ENCODE data around the gene WNT6. TPM values are rescaled to one million over a fixed set of nuclear protein-coding genes. Genes with fewer than 3 reads are reported as not detected.

WNT6 gene
- total RNA-seq, 1 experiment from 2014 or later = 20.3 TPM

DNA sequence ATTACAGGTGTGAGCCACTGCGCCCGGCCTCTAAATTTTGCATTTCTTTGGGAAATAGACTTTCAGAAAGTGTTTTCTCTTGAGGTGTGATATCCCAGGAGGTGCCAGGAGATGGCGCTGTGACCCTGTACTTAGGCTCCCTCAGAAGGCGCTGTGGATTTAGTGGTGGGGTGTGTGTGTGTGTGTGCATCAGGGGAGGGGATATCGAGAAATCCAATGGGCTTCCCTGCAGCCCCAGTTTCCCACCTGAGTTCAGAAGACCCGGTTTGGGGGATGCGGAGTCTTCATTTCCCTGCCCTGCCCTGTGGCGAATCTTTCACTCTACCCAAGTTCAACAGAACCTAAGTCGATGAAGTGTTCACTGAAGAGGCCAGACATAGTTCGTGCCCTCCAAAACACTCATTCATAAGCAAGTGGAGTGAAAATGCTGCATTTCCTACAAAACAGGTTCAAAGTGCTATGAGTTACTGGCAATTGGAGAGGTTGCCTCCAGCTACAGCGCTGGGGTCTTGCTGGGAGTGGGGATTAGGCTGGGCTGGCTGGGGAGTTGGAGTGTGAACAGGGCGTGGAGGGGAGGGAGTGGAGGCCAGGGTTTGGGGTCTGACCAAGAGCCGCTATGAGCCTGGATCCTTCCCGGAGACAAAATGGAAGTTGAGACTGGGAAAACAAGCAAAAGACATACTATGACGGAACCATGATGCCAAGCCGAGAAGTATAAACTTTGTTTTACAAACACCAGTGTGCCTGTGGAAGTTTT, 6.5 kb upstream of the WNT6 start:
- H3K36me3 ChIP-seq (ENCODE audit: control insufficient read depth, insufficient read depth, low read length) = no peaks in the 10 kb centered on the region
- ChIA-PET POLR2A (interaction anchor here (0.7 kb wide), 1 partner anchor 353 kb away, joined by 3 read pairs; no protein-coding TSS in a partner anchor), CTCF (interaction anchor here (0.8 to 3.6 kb wide), 4 partner anchors 8 to 45 kb away, joined by 3 to 18 read pairs (median 4); no protein-coding TSS in a partner anchor)
- H3K27me3 ChIP-seq (replicated peaks; ENCODE audit: control insufficient read depth, insufficient read depth, low read length) = no peaks in the 10 kb centered on the region
- H3K9me3 Mint-ChIP-seq (ENCODE audit: unreplicated experiment) = no peaks in the 10 kb centered on the region
- no peaks in the 10 kb centered on the region for H3K9me3 ChIP-seq
- intact Hi-C loops (cut with micrococcal nuclease; ENCODE audit: unreplicated experiment) = loop anchor here (1.0 to 5.0 kb wide), 3 partner anchors 23 to 139 kb away; partner anchors contain the start of gene CRYBA2
- TF ChIP-seq, protein P1, sequence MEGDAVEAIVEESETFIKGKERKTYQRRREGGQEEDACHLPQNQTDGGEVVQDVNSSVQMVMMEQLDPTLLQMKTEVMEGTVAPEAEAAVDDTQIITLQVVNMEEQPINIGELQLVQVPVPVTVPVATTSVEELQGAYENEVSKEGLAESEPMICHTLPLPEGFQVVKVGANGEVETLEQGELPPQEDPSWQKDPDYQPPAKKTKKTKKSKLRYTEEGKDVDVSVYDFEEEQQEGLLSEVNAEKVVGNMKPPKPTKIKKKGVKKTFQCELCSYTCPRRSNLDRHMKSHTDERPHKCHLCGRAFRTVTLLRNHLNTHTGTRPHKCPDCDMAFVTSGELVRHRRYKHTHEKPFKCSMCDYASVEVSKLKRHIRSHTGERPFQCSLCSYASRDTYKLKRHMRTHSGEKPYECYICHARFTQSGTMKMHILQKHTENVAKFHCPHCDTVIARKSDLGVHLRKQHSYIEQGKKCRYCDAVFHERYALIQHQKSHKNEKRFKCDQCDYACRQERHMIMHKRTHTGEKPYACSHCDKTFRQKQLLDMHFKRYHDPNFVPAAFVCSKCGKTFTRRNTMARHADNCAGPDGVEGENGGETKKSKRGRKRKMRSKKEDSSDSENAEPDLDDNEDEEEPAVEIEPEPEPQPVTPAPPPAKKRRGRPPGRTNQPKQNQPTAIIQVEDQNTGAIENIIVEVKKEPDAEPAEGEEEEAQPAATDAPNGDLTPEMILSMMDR (IDR thresholded peaks at IDR 0.05; ENCODE audit: insufficient read depth in 1 of 2, low read depth in 1 of 2, low read length in 1 of 2, severe bottlenecking in 1 of 2, unreplicated experiment in 1 of 2) = peak; percentile 87 to 91
- no peak overlapping the region for H3K4me3 Mint-ChIP-seq (ENCODE audit: unreplicated experiment)
- H3K4me3 ChIP-seq (ENCODE audit: low read depth, low read length) = no peak overlapping the region
- H3K27ac Mint-ChIP-seq (ENCODE audit: unreplicated experiment) = no peak overlapping the region
- peaks cover 26% of the 10 kb centered on the region for H3K4me1 ChIP-seq
- H3K4me1 Mint-ChIP-seq (ENCODE audit: low read depth, unreplicated experiment) = peaks cover 37% of the 10 kb centered on the region
- peak; percentile 64 to 75 for DNase-seq
- peaks cover 3% of the 10 kb centered on the region for H3K27me3 Mint-ChIP-seq (ENCODE audit: insufficient read depth, unreplicated experiment)
- no TSS peak for BruUV-seq (replicated peaks)
- no peaks in the 10 kb centered on the region for H3K36me3 Mint-ChIP-seq (ENCODE audit: insufficient read depth, unreplicated experiment)

DNA sequence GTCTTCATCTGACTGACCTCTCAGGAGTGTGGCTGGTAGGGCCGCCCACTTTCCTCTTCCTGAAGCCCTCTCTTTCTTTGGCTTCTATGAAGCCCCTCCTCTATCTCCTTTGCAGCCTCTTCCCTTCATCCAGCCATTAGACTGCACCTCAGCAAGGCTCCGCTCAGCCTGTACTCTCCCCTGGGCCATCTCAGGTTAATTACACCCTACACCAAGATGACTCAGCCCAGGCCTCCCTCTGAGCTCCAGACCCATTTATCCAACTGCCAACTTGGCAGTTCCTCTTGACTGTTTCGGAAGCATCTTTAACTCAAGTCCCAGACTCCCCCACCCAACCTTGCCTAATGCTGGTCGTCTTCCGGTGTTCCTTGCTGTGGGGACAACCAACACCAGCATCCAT, 5.8 kb upstream of the WNT6 start:
- no peaks in the 10 kb centered on the region for H3K9me3 Mint-ChIP-seq (ENCODE audit: unreplicated experiment)
- H3K4me1 Mint-ChIP-seq (ENCODE audit: low read depth, unreplicated experiment) = peaks cover 43% of the 10 kb centered on the region
- Histone ChIP-seq H3K36me3 (ENCODE audit: control insufficient read depth, insufficient read depth, low read length) (no peaks in the 10 kb centered on the region), H3K27me3 (replicated peaks; ENCODE audit: control insufficient read depth, insufficient read depth, low read length) (peaks cover 2% of the 10 kb centered on the region; the same call in 1 of the 2 replicates), H3K4me1 (peaks cover 32% of the 10 kb centered on the region), H3K9me3 (no peaks in the 10 kb centered on the region), H3K4me3 (ENCODE audit: low read depth, low read length) (no peak overlapping the region)
- no TSS peak for BruUV-seq (replicated peaks)
- no peak overlapping the region for H3K27ac Mint-ChIP-seq (ENCODE audit: unreplicated experiment)
- ChIA-PET POLR2A (no interaction called here), CTCF (interaction anchor here (0.9 kb wide), 2 partner anchors 23 to 44 kb away, joined by 3 read pairs; no protein-coding TSS in a partner anchor)
- H3K36me3 Mint-ChIP-seq (ENCODE audit: insufficient read depth, unreplicated experiment) = peaks cover under 1% of the 10 kb centered on the region
- peak in 1 of 2 experiments; percentile 58 for DNase-seq
- H3K4me3 Mint-ChIP-seq (ENCODE audit: unreplicated experiment) = no peak overlapping the region
- intact Hi-C loops (cut with micrococcal nuclease; ENCODE audit: unreplicated experiment) = loop anchor here (1.0 to 5.0 kb wide), 3 partner anchors 23 to 139 kb away; partner anchors contain the start of gene CRYBA2
- TF ChIP-seq, protein P1 (IDR thresholded peaks at IDR 0.05; ENCODE audit: insufficient read depth in 1 of 2, low read depth in 1 of 2, low read length in 1 of 2, severe bottlenecking in 1 of 2, unreplicated experiment in 1 of 2) = no peak
- H3K27me3 Mint-ChIP-seq (ENCODE audit: insufficient read depth, unreplicated experiment) = peaks cover 7% of the 10 kb centered on the region

DNA sequence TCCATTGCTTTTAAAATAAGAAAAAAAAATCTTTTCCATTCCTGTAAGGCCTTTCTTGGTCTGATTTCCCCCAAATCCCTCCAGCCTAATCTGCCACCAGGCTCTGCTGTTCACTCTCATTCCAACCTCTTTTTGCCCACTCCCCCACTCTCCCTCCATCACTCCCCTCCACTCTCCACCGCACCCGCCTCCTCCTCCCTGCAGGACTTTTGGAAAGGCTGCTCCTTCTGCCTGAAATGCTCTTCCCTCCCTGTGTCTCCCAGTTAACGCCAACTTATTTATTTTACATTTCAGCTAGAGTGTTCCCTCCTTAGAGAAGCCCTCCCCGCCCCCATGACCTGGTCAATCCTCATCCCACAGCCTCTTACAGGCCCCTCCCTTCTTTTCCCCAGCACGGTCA, 4.7 kb upstream of the WNT6 start:
- POLR2A ChIA-PET = no interaction called here
- intact Hi-C loops (cut with micrococcal nuclease; ENCODE audit: unreplicated experiment) = loop anchor here (5.0 kb wide), 1 partner anchor 137 kb away; the partner anchor contains the start of gene CRYBA2

More for the DNA sequence above, 4.7 kb upstream of the WNT6 start:
- H3K9me3 Mint-ChIP-seq (ENCODE audit: unreplicated experiment) = no peaks in the 10 kb centered on the region
- peaks cover 4% of the 10 kb centered on the region; the same call in 1 of the 2 replicates for H3K27me3 ChIP-seq (replicated peaks; ENCODE audit: control insufficient read depth, insufficient read depth, low read length)
- BruUV-seq (replicated peaks) = no TSS peak
- no peak overlapping the region for H3K4me3 ChIP-seq (ENCODE audit: low read depth, low read length)
- H3K9me3 ChIP-seq = no peaks in the 10 kb centered on the region
- no peaks in the 10 kb centered on the region for H3K36me3 ChIP-seq (ENCODE audit: control insufficient read depth, insufficient read depth, low read length)
- H3K4me1 Mint-ChIP-seq (ENCODE audit: low read depth, unreplicated experiment) = peaks cover 43% of the 10 kb centered on the region
- H3K4me1 ChIP-seq = peaks cover 36% of the 10 kb centered on the region
- no peak overlapping the region for H3K4me3 Mint-ChIP-seq (ENCODE audit: unreplicated experiment)
- DNase-seq = no peak
- TF ChIP-seq, protein P1 (IDR thresholded peaks at IDR 0.05; ENCODE audit: insufficient read depth in 1 of 2, low read depth in 1 of 2, low read length in 1 of 2, severe bottlenecking in 1 of 2, unreplicated experiment in 1 of 2) = no peak
- H3K27me3 Mint-ChIP-seq (ENCODE audit: insufficient read depth, unreplicated experiment) = peaks cover 7% of the 10 kb centered on the region
- no peak overlapping the region for H3K27ac Mint-ChIP-seq (ENCODE audit: unreplicated experiment)
- H3K36me3 Mint-ChIP-seq (ENCODE audit: insufficient read depth, unreplicated experiment) = peaks cover 5% of the 10 kb centered on the region
- CTCF ChIA-PET = interaction anchor here (1.3 kb wide), 1 partner anchor 44 kb away, joined by 4 read pairs; no protein-coding TSS in a partner anchor

All from Caco-2 (cell line).